GM12864 (cell line): ENCODE data around the gene MKLN1.
A peak's percentile ranks its signal among the peaks of the same experiment; 100 is the strongest.
"Not testable (repeated sequence)": the region's sequence is repeated elsewhere in the genome, so short reads cannot be mapped to it uniquely, and the experiment has no call there.

Experiments used
- DNase-seq: peaks from one replicate; pipeline ENCODE4 v3.0.0-alpha.2; 2011; ENCODE audit warnings: low read depth
- H3K4me3 ChIP-seq: 2 replicates; pipeline ENCODE4 v1.5.1; 2011; ENCODE audit warnings: mild to moderate bottlenecking, low read depth, low read length, control low read depth
- CTCF ChIP-seq: IDR thresholded peaks from 2 replicates; pipeline ENCODE4 v1.5.1; 2011; ENCODE audit warnings: low read depth, mild to moderate bottlenecking, moderate library complexity, low read length, control low read depth, inconsistent platforms; ENCODE audit errors: missing control alignments

The MKLN1 gene

GRCh38 chr7:131300572-131301466, 26.9 kb upstream of the MKLN1 start:
- no peak overlapping the region for H3K4me3 ChIP-seq
- no peak for TF ChIP-seq CTCF
- no peak for DNase-seq

- TF ChIP-seq CTCF = no peak
- H3K4me3 ChIP-seq = no peak overlapping the region
- DNase-seq = no peak
These were observed 25.2 kb upstream of the MKLN1 start for GRCh38 chr7:131302446-131302845.

GRCh38 chr7:131302876-131303707, 24.6 kb upstream of the MKLN1 start:
- peak; percentile 57 for TF ChIP-seq CTCF
- no peak overlapping the region for H3K4me3 ChIP-seq
- no peak for DNase-seq

GRCh38 chr7:131305152-131305551, 22.5 kb upstream of the MKLN1 start:
- H3K4me3 ChIP-seq = no peak overlapping the region
- TF ChIP-seq CTCF = no peak
- DNase-seq = no peak

- H3K4me3 ChIP-seq, DNase-seq: not testable (repeated sequence)
These were observed 21.6 kb upstream of the MKLN1 start for GRCh38 chr7:131306041-131306440.

- TF ChIP-seq CTCF = no peak
- H3K4me3 ChIP-seq = no peak overlapping the region
- DNase-seq = no peak
These were observed 20.9 kb upstream of the MKLN1 start for GRCh38 chr7:131306777-131307176.

- no peak for DNase-seq
- H3K4me3 ChIP-seq = no peak overlapping the region
- TF ChIP-seq CTCF = no peak
These were observed 20.0 kb upstream of the MKLN1 start for GRCh38 chr7:131307627-131308026.
